ENCODE results near the gene ZFYVE21.

GRCh38 chr14:103728141-103728540, 12.5 kb downstream of the ZFYVE21 start:
- TF ChIP-seq CTCF (IDR thresholded peaks at IDR 0.05): no peak
- TF ChIP-seq POLR2A (IDR thresholded peaks at IDR 0.05): no peak
